Upper lobe of right lung (tissue), 1 donor: ENCODE results near the gene ARL8B. TPM values are rescaled to one million over a fixed set of nuclear protein-coding genes. Genes with fewer than 3 reads are reported as not detected.

Source experiments
- ATAC-seq: fragments of 200-7000 bp; cut with Tn5 transposase; one replicate; pipeline ENCODE4 v1.9.1; 2020; ENCODE audit warnings: mild to moderate bottlenecking, moderate library complexity
- DNase-seq: peaks from one replicate; pipeline ENCODE4 v3.0.0-alpha.2; 2020
- H3K27ac ChIP-seq: fragments of 200-600 bp; one replicate; pipeline ENCODE4 v1.8.0; 2022
- H3K27me3 ChIP-seq: fragments of 200-600 bp; one replicate; pipeline ENCODE4 v1.8.0; 2022; ENCODE audit warnings: mild to moderate bottlenecking
- H3K36me3 ChIP-seq: fragments of 200-600 bp; one replicate; pipeline ENCODE4 v1.8.0; 2022
- H3K4me1 ChIP-seq: fragments of 200-600 bp; one replicate; pipeline ENCODE4 v1.8.0; 2022
- H3K4me3 ChIP-seq: fragments of 200-600 bp; one replicate; pipeline ENCODE4 v1.8.0; 2022; ENCODE audit warnings: mild to moderate bottlenecking
- H3K9me3 ChIP-seq: fragments of 200-600 bp; one replicate; pipeline ENCODE4 v1.8.0; 2022
- CTCF ChIP-seq: fragments of 200-600 bp; IDR thresholded peaks from one replicate; pipeline ENCODE4 v1.8.0; 2022; ENCODE audit warnings: antibody characterized with exemption
- intact Hi-C: fragments of 100-400 bp; cut with DNase I; formaldehyde crosslinking; loops from one replicate; pipeline ENCODE4 v1.11.0; 2022
- total RNA-seq: library from RNA; stranded (reverse); fragmentation: NEBNext Ultra II Directional; extraction: Animal tissue kit (Norgen Biotek cat#: 25700); gene quantifications from one replicate; pipeline ENCODE4 v1.2.1, GENCODE V29; 2021
- donor health status: DM: no; HTN: yes; CAD: no; lungs with severe emphysema.

Gene ARL8B
- total RNA-seq, 1 donor from 2014 or later = 91.5 TPM

- H3K4me1 ChIP-seq = peaks cover 46% of the 10 kb centered on the region
- no peaks in the 10 kb centered on the region for H3K27me3 ChIP-seq
- ATAC-seq (peak; percentile 94), DNase-seq (peak; percentile 98)
- H3K36me3 ChIP-seq = peaks cover 10% of the 10 kb centered on the region
- H3K27ac ChIP-seq = peak within 1 kb of the TSS; percentile 98
- TF ChIP-seq CTCF = no peak
- intact Hi-C loops = no loop called here
- H3K4me3 ChIP-seq = peak within 1 kb of the TSS; percentile 92
- H3K9me3 ChIP-seq = no peaks in the 10 kb centered on the region
Observed at GRCh38 chr3:5187156-5187919, 65.2 kb downstream of the ARL8B start, which contains the start of gene EDEM1. TSS of gene EDEM1 (plus strand) at chr3:5187707. CDS start at chr3:5187806, 99 bp downstream.

- Histone ChIP-seq H3K36me3 (peaks cover 3% of the 10 kb centered on the region), H3K4me3 (peak overlapping the region; percentile 92), H3K9me3 (no peaks in the 10 kb centered on the region), H3K27me3 (no peaks in the 10 kb centered on the region), H3K4me1 (peaks cover 52% of the 10 kb centered on the region), H3K27ac (peak overlapping the region; percentile 98)
- ATAC-seq (peak; percentile 48), DNase-seq (peak; percentile 85)
- TF ChIP-seq CTCF = no peak
- intact Hi-C loops = no loop called here
Observed at GRCh38 chr3:5187920-5188418, 65.9 kb downstream of the ARL8B start.

- ATAC-seq = peak; percentile 57
- intact Hi-C loops = no loop called here
- no peaks in the 10 kb centered on the region for H3K36me3 ChIP-seq
- H3K4me1 ChIP-seq = peaks cover 53% of the 10 kb centered on the region
- H3K9me3 ChIP-seq = no peaks in the 10 kb centered on the region
- TF ChIP-seq CTCF = no peak
- peak overlapping the region; percentile 98 for H3K27ac ChIP-seq
- H3K27me3 ChIP-seq = no peaks in the 10 kb centered on the region
- H3K4me3 ChIP-seq = peak overlapping the region; percentile 92
- peak; percentile 79 for DNase-seq
Observed at GRCh38 chr3:5188419-5189221, 66.5 kb downstream of the ARL8B start.

GRCh38 chr3:5190147-5190791 lies 68.2 kb downstream of the ARL8B start:
- Histone ChIP-seq H3K27me3 (no peaks in the 10 kb centered on the region), H3K9me3 (no peaks in the 10 kb centered on the region), H3K36me3 (peaks cover under 1% of the 10 kb centered on the region), H3K27ac (no peak overlapping the region), H3K4me3 (peak overlapping the region; percentile 92), H3K4me1 (peaks cover 66% of the 10 kb centered on the region)
- no peak for TF ChIP-seq CTCF
- DNase-seq (no peak), ATAC-seq (no peak)
- intact Hi-C loops = no loop called here

GRCh38 chr3:5191555-5192304 lies 69.6 kb downstream of the ARL8B start:
- Histone ChIP-seq H3K4me3 (no peak overlapping the region), H3K27ac (no peak overlapping the region), H3K36me3 (peaks cover 10% of the 10 kb centered on the region), H3K9me3 (no peaks in the 10 kb centered on the region), H3K27me3 (no peaks in the 10 kb centered on the region), H3K4me1 (peaks cover 67% of the 10 kb centered on the region)
- ATAC-seq (no peak), DNase-seq (no peak)
- no peak for TF ChIP-seq CTCF
- intact Hi-C loops = no loop called here
